ENCODE results near the gene CORO2A. TPM values are rescaled to one million over a fixed set of nuclear protein-coding genes. Genes with fewer than 3 reads are reported as not detected.
A peak's percentile ranks its signal among the peaks of the same experiment; 100 is the strongest.

The CORO2A gene
- total and polyA plus RNA-seq, 2 of the 13 experiments (the other 11 are each of a cell fraction or from before 2014, with no cell fraction given): 14.4 to 15.3 TPM

GRCh38 chr9:98142182-98142907 lies 50.1 kb downstream of the CORO2A start (continued):
- TF ChIP-seq ZNF264 (CRISPR knock-in tag; IDR thresholded peaks at IDR 0.05) (no peak), ZNF124 (CRISPR knock-in tag; IDR thresholded peaks at IDR 0.05) (no peak), ZSCAN21 (CRISPR knock-in tag; IDR thresholded peaks at IDR 0.05; ENCODE audit: borderline replicate concordance) (no peak), FOXC1 (CRISPR knock-in tag; IDR thresholded peaks at IDR 0.05; ENCODE audit: borderline replicate concordance) (no peak), ZNF232 (CRISPR knock-in tag; IDR thresholded peaks at IDR 0.05; ENCODE audit: borderline replicate concordance) (no peak), NFE2L1 (CRISPR knock-in tag; IDR thresholded peaks at IDR 0.05; ENCODE audit: borderline replicate concordance) (no peak), SNRNP70 (IDR thresholded peaks at IDR 0.05; ENCODE audit: low read depth, low read length) (no peak), NFKBIZ (CRISPR knock-in tag; IDR thresholded peaks at IDR 0.05) (no peak), KLF9 (CRISPR knock-in tag; IDR thresholded peaks at IDR 0.05; ENCODE audit: low read depth) (no peak), SAP130 (CRISPR knock-in tag; IDR thresholded peaks at IDR 0.05; ENCODE audit: low read depth) (0 out of 2 replicates have a peak, but pooled peaks have one; percentile 15), PHF20 (CRISPR knock-in tag; IDR thresholded peaks at IDR 0.05) (peak; percentile 77), ZBTB2 (CRISPR knock-in tag; IDR thresholded peaks at IDR 0.05; ENCODE audit: low read depth) (no peak), TSC22D2 (CRISPR knock-in tag; IDR thresholded peaks at IDR 0.05; ENCODE audit: borderline replicate concordance) (no peak), ZNF3 (CRISPR knock-in tag; IDR thresholded peaks at IDR 0.05) (no peak), REPIN1 (CRISPR knock-in tag; IDR thresholded peaks at IDR 0.05; ENCODE audit: borderline replicate concordance, low read depth) (no peak), ESRRA (CRISPR knock-in tag; IDR thresholded peaks at IDR 0.05; ENCODE audit: low read depth) (no peak), UBTF (CRISPR knock-in tag; IDR thresholded peaks at IDR 0.05) (peak; percentile 35; the same call in 1 of the 2 replicates), ZNF839 (CRISPR knock-in tag; IDR thresholded peaks at IDR 0.05; ENCODE audit: borderline replicate concordance) (no peak), YEATS4 (CRISPR knock-in tag; IDR thresholded peaks at IDR 0.05; ENCODE audit: borderline replicate concordance) (no peak), PAF1 (CRISPR knock-in tag; IDR thresholded peaks at IDR 0.05) (no peak), SRSF1 (optimal IDR thresholded peaks at IDR 0.05; ENCODE audit: low read depth, low read length) (no peak), ZNF776 (CRISPR knock-in tag; IDR thresholded peaks at IDR 0.05) (no peak), MXI1 (IDR thresholded peaks at IDR 0.05; ENCODE audit: borderline replicate concordance, low read depth, low read length) (no peak), AKAP8 (CRISPR knock-in tag; IDR thresholded peaks at IDR 0.05) (no peak), BCLAF1 (IDR thresholded peaks at IDR 0.05) (no peak), ZNF572 (CRISPR knock-in tag; IDR thresholded peaks at IDR 0.05) (no peak)

Measured in HepG2 (cell line).